NOMO-1 (cell line): ENCODE measurements around the gene GNAQ.
"Not testable (repeated sequence)": the region's sequence is repeated elsewhere in the genome, so short reads cannot be mapped to it uniquely, and the experiment has no call there.

Experiments used
- DNase-seq, 2 experiments: peaks; one replicate each; lab custom pipeline; 2025; ENCODE audit not compliant: unreplicated experiment in 2 of 2; lab: John Stamatoyannopoulos, UW

The GNAQ gene

GRCh38 chr9:78031444-78031892 is at the start of gene GNAQ:
GNAQ (minus strand) TSS chr9:78031811; CDS start chr9:78031235, 576 bp downstream.
- DNase-seq = no peak

- DNase-seq = no peak
These were observed 43.0 kb upstream of the GNAQ start for GRCh38 chr9:78074385-78075291.

GRCh38 chr9:78073722-78074121 is 42.1 kb upstream of the GNAQ start:
- DNase-seq = no peak

GRCh38 chr9:78072586-78073199 is 41.1 kb upstream of the GNAQ start:
- DNase-seq = no peak

GRCh38 chr9:78070521-78070920 is 38.9 kb upstream of the GNAQ start:
- DNase-seq = no peak

- DNase-seq = no peak
These were observed 32.5 kb upstream of the GNAQ start for GRCh38 chr9:78064075-78064474.

- no peak for DNase-seq
These were observed 31.1 kb upstream of the GNAQ start for GRCh38 chr9:78062710-78063109.

GRCh38 chr9:78054218-78054617 is 22.6 kb upstream of the GNAQ start:
- not testable (repeated sequence) for DNase-seq

- no peak for DNase-seq
These were observed 22.0 kb upstream of the GNAQ start for GRCh38 chr9:78053627-78054026.

GRCh38 chr9:78050421-78050820 is 18.8 kb upstream of the GNAQ start:
- DNase-seq = no peak

- DNase-seq = no peak
These were observed 17.9 kb upstream of the GNAQ start for GRCh38 chr9:78049484-78049883.

- no peak for DNase-seq
These were observed 15.5 kb upstream of the GNAQ start for GRCh38 chr9:78047106-78047505.

GRCh38 chr9:78046112-78046511 is 14.5 kb upstream of the GNAQ start:
- no peak for DNase-seq

- DNase-seq = no peak
These were observed 13.3 kb upstream of the GNAQ start for GRCh38 chr9:78044886-78045285.

- DNase-seq = no peak
These were observed 12.6 kb upstream of the GNAQ start for GRCh38 chr9:78044189-78044588.

GRCh38 chr9:78041971-78042370 is 10.4 kb upstream of the GNAQ start:
- no peak for DNase-seq

- no peak for DNase-seq
These were observed 9.1 kb upstream of the GNAQ start for GRCh38 chr9:78040726-78041125.

GRCh38 chr9:78038620-78039300 is 7.1 kb upstream of the GNAQ start:
- DNase-seq = no peak

- peak; percentile 20 to 52 for DNase-seq
These were observed 3.9 kb upstream of the GNAQ start for GRCh38 chr9:78035383-78035993.

GRCh38 chr9:78033870-78034269 is 2.3 kb upstream of the GNAQ start:
- DNase-seq = no peak
